HL-60/S4 (cell line): ENCODE measurements around the gene LETMD1.

ENCODE experiments used
- in situ Hi-C: fragments of 300-500 bp; cut with MboI; formaldehyde crosslinking; loops from 2 replicates; pipeline ENCODE4 v1.14.3; 2022; ENCODE audit warnings: low sequenced_read_pairs

Gene LETMD1

GRCh38 chr12:51025338-51025835 is 22.7 kb upstream of the LETMD1 start:
- in situ Hi-C loops = no loop called here

- in situ Hi-C loops = no loop called here
These were observed 22.1 kb upstream of the LETMD1 start, which contains the start of gene SLC11A2 for GRCh38 chr12:51025836-51026638. Gene SLC11A2, minus strand, starts transcription at chr12:51026384. Its CDS starts 15,656 bp downstream, at chr12:51010728.

- in situ Hi-C loops = no loop called here
These were observed 20.7 kb upstream of the LETMD1 start for GRCh38 chr12:51027342-51027835.

GRCh38 chr12:51028126-51028812 is 19.9 kb upstream of the LETMD1 start:
- in situ Hi-C loops = no loop called here

- in situ Hi-C loops = no loop called here
These were observed 19.3 kb upstream of the LETMD1 start for GRCh38 chr12:51028813-51029150.

- in situ Hi-C loops = no loop called here
These were observed 15.1 kb upstream of the LETMD1 start for GRCh38 chr12:51033048-51033447.

GRCh38 chr12:51033457-51034089 is 14.6 kb upstream of the LETMD1 start:
- in situ Hi-C loops = no loop called here

GRCh38 chr12:51036279-51036678 is 11.8 kb upstream of the LETMD1 start:
- in situ Hi-C loops = no loop called here

- in situ Hi-C loops = no loop called here
These were observed 629 bp downstream of the LETMD1 start for GRCh38 chr12:51048661-51049251.

GRCh38 chr12:51049525-51049924 is 1.4 kb downstream of the LETMD1 start:
- in situ Hi-C loops = no loop called here

GRCh38 chr12:51051787-51052186 is 3.7 kb downstream of the LETMD1 start:
- in situ Hi-C loops = no loop called here

- in situ Hi-C loops = no loop called here
These were observed 6.9 kb downstream of the LETMD1 start for GRCh38 chr12:51055060-51055459.

- in situ Hi-C loops = no loop called here
These were observed 8.1 kb downstream of the LETMD1 start for GRCh38 chr12:51056242-51056641.

- in situ Hi-C loops = no loop called here
These were observed 11.0 kb downstream of the LETMD1 start for GRCh38 chr12:51059086-51059485.

GRCh38 chr12:51062631-51063397 is 14.7 kb downstream of the LETMD1 start:
- in situ Hi-C loops = no loop called here

- in situ Hi-C loops = no loop called here
These were observed 17.4 kb downstream of the LETMD1 start for GRCh38 chr12:51065530-51065929.

GRCh38 chr12:51067229-51067628 is 19.1 kb downstream of the LETMD1 start:
- in situ Hi-C loops = no loop called here

- in situ Hi-C loops = no loop called here
These were observed 19.6 kb downstream of the LETMD1 start for GRCh38 chr12:51067771-51068170.

GRCh38 chr12:51070004-51070403 is 21.9 kb downstream of the LETMD1 start:
- in situ Hi-C loops = no loop called here

- in situ Hi-C loops = no loop called here
These were observed 23.5 kb downstream of the LETMD1 start for GRCh38 chr12:51071663-51072062.
